GM03348 (cell line): Measurements from ENCODE around the gene FAM47E.
A peak's percentile ranks its signal among the peaks of the same experiment; 100 is the strongest.
"Not testable (repeated sequence)": the region's sequence is repeated elsewhere in the genome, so short reads cannot be mapped to it uniquely, and the experiment has no call there.

Experiments used
- DNase-seq: peaks from one replicate; pipeline ENCODE4 v3.0.0; 2012; ENCODE audit warnings: low spot score

Gene FAM47E

DNA sequence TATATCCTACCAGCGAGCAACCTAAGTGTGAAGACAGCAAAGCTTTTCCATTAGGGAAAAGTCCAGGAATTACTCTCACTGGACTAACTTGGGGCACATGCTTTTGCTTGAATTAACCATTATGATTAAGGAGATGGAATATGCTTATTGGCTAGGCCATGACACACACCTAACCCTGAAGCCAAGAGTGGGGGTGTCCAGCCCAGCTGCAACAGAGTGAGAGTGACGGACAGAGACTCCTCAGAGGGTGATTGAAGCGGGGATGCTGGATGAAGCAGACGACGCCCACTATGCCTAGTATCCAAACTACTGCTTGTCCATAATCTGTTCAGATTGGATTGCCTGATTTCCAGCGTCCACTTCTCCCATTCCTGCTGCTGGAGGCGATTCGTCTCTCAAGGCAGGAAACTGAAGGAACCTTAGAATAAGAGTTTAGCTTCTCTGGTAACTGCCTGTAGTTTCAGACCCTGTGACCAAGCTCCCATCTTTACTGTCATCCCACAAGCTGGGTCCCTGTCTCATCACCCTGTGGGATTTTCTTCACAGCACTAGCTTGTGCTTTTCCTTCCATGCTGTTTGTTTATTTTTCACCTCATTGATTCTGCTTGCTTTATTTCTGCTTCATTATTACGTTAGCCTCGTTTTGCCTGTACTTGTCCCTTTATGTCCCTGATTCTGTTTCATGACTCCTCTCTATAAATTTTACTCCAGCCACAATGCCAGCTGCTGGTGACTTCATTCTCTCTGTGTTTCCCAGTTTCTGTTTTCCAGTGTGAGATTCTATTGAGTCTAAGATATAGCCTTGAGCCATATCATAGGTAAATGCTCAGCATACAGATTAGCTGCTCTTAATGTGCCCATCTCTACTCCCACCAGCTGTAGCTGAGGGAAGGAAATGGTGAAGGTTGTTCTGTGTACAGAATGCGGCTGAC is 19.0 kb downstream of the FAM47E start:
- no peak for DNase-seq

DNA sequence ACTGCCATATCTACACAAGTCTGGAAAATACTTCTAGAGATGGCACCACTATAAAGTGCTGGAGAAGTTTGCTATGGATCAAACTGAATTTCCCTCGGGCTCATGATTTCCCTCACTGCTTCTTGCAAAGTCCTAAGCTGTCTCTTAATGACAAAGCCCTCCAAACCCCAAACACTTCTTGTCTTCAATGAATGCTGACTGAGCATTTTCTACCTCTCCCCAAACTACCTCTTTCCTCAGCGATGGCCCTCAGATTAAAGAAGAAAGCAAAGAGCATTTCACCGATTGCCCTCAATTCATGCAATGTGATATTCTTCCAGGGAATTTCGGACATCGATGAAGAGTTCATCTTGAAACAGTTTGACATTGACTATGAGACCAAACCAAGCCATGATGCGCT is 19.7 kb downstream of the FAM47E start:
- no peak for DNase-seq

DNA sequence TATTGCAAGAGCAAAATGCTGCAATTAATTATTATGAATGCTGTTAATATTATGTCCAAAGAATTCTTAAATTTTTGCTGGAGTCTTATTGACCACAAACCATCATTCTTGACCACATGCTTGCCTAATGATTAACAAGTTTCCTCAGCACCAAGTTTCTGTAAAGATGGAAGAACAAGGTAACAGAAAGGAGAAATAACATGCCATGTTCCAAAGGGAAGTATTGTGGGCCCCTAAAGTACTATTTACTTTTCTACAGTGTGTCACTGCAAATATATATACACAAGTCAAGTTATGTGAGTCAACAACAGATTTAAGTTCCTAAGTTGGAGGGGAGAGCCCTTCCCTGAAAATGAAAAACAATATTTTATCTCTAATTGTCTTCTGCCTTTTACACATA is 20.6 kb downstream of the FAM47E start:
- no peak for DNase-seq

DNA sequence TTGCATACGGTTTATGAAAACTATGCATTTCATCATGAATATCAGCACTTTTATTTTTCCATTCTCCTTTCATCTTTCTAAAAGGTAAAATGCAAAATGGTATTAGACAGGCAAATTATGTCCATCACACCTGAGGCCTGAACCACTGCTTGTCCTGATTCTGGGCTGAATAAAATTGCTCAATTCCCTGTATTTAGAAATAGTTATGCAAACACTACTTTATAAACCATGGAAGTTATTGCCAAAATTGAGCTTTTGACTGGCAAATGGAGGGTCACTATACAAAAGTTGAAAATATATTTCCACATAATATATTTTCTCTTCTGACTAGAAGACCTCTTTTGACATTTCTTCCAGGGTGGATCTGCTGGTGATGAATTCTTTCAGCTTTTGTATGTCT is 21.1 kb downstream of the FAM47E start:
- DNase-seq = no peak

DNA sequence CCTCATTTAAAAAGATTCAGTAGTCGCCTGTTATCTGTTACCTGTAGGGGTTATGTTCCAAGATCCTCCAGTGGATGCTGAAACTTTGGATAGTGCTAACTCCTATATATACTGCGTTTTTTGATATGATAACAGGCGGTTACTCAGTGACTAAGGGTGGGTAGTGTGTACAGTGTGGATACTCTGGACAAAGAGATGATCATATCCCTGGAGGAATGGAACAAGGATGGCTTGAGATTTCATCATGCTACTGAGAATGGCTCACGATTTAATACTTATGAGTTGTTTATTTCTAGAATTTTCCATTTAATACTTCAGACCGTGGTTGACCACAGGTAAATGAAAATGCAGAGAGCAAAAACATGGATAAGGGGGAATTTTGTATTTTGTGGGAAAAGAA is 21.5 kb downstream of the FAM47E start:
- no peak for DNase-seq

DNA sequence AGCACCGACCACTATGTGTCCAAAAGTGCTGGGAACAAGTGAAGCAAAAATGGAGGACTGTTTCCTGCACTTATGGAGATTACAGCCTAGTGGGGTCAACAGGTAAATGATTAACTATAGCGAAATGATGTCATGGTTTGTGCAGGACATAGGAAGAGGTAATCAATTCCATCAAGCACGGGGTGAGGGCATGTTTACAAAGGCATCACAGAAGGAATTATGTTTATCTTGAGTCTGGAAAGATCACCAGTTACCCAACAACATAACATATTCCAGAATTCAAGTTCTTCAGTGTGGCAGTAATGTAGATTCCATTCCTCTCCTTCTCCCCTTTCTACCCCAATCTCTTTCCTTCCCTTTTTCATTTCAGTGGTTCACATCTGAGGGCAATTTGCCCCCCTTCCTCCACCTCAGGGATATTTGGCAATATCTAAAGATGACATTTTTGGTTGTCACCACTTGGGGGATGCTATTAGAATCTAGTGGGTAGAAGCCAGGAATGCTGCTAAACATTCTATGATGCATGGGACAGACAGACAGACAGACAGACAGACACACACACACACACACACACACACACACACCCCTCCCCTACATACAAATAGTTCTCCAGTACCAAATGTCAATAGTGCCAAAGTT is 24.1 kb downstream of the FAM47E start:
- DNase-seq = no peak

DNA sequence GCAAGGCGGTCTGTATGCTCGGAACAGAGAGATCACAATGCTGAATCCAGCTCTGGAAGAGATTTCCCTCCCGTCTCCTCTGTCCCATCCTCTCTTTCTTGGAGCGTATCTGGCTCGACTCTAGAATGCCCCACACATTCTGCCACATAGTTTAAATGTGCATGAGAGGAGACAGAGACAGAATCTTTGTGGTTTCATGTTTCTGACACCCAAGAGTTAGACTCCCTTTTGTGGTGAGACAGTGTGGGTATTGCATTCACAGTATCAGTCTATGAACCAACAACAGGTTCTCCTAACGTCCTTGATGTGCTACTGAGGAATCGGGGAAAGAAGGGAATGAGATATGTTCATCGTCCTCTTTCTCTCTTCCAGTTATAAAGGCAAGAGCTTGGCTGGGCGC is 25.3 kb downstream of the FAM47E start:
- no peak for DNase-seq

DNA sequence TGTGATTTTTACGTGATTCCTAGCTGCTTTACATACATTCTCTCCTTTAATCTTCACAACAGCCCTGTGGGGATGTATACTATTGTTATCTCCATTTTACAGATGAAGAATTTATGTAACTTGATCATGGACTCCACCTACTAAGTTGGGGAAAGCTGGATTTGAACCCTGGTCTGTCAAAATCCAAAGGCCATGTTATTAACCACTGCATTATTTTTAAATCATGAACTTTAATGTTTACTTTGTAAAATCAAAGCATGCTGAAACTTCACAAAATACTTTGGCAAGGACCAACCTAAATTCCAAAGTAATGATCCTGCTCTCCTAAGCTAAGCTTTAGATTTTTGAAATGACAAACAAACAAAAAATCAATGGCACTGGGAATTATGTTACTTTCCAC is 26.1 kb downstream of the FAM47E start:
- no peak for DNase-seq

DNA sequence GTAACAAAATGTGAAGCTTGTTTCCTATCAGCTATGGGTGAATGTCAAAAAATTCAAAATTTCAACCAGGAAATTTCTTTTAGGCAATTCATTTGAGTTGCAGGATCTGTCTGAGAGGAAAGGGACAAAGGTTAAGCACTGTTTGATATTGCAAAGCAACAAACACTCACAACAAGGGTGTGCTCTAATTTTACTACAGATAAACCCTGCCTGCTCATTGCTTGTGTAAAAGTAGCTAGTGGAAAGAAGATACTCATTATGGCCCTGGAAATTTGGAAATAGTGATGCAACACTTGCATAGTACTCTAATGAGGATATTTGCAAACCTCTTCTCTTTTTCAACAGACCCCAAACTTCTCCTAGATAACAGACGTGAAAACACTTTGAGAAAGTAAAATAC is 27.1 kb downstream of the FAM47E start:
- DNase-seq = no peak

DNA sequence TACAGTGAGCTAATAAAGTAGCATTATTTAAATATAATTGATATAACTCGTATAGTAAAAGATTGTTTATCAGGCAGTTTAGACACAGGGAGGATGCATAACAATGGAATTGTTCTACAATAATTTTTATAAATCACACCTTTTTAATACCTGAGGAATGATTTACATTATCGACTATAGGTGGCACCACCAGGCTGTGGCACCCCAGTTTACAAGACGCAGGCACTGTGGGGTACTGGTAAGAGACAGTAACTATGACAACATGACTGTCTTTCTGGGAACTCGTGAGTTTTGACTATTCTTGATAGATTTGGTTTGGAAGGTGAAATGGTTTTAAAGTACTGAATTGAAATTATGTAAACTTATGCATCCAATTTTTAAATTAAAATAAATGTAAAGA is 27.9 kb downstream of the FAM47E start:
- no peak for DNase-seq

DNA sequence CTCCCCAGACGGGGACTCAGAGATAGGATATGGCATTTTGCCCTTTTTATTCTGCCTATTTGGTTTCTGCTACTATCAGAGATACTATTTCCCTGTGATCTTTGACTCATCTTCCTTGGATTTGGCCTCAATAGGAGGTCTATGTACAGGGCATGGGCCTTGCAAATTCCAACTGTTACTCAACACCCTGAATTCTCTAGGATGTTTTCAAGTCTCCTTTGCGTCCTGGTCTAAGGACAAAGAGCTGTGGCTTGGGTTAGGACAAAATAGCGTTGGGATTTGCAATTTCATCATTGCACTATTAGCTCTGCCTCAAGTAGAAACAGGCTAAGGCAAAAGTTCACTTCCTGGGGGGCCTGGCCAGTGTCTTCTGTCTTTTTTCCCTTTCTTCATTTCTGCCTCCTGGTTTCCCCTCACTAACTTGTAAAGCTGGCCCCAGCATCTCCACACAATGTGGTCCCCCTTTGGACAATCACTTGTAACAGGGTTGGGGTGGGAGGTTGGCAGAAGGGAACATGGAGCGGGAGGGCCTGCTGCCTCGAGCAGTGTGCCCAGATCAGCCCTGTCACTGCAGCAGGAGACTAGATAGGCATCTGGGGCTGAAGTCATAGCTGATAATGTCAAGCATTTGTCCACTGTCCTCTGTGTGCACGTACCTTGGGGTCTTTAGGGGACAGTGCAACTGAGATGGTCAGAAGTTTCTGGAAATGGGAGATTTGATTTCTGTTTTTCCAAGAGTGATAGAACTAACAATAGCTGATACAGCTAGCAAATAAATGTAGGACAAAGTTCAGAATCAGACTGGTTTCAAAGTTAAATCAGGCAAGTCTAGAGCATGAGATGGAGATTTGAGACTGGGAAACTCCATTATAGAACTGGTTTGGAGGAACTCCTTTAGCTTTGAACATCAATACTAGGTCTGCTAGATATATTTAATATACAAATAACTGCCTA is 29.2 kb downstream of the FAM47E start:
- no peak for DNase-seq

DNA sequence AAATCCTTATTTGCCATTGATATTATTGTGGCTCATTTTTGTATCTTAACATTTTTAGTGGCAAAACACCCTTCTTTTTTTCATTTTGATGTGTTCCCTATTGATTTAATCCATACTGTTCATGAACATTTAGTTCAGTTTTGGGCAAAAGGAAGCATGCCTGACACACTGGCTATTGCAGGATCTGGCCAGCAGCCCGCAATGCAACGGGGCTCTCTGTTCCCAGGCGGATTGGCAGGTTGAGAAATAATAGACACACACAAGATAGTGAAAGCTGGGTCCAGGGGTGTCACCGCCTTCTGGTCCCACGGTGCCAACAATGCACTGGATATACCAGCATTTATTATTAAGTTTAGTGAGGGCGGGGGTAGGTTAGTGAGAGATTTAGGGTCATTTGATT is 30.1 kb downstream of the FAM47E start:
- not testable (repeated sequence) for DNase-seq

DNA sequence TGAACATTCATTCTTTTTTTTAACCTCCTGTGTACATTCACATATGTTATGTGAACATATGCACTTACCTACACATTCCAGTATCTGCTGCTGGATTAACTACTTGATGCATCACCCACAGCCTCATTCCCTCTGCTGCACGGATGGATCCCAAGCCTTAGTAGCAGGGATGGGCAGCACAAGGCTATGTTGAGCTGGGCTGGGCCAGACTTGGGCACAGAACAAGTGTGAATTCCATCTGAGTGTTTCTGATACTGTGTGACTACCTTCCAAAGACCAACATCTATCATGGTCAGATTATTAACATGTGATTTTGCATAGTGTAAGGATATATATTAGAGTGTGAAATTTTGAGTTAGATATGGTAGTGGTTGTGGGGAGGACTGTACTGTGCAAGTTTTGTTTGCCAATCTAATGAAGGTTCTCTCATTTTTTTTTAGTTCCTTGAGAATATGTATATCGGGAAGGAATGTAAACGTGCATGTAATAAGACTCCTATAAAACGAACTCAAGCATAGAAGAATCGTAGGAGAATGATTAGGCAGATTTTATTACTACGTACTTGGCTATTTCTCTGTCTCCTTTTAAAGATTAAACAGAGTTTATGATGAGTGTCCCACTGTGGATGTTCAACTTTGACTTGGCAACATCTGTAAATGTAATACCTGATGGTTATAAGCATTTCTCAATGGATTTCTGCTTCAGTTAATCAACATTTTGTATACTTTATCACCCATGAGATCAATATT is 31.6 kb downstream of the FAM47E start:
- DNase-seq = no peak

DNA sequence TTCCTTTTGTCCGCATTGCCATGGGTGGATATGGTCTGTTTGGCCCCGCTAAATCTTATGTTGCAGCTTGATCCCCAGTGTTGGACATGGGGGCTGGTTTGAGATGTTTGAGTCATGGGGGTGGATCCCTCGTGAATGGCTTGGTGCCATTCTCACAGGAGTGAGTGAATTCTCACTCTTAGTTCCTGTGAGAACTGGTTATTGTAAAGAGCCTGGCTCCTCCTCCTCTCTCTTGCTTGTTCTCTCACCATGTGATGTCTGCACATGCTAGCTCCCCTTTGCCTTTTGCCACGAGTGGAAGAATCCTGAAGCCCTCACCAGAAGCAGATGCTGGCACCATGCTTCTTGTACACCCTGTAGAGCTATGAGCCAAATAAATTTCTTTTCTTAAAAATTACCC is 32.4 kb downstream of the FAM47E start:
- no peak for DNase-seq

DNA sequence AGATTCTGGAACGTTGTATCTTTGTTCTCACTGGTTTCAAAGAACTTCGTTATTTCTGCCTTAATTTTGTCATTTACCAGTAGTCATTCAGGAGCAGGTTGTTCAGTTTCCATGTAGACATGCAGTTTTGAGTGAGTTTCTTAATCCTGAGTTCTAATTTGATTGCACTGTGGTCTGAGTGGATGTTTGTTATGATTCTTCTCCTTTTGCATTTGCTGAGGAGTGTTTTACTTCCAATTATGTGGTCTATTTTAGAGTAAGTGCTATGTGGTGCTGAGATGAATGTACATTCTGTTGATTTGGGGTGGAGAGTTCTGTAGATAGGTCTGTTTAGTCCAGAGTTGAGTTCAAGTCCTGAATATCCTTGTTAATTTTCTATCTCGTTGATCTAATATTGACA is 36.3 kb downstream of the FAM47E start:
- not testable (repeated sequence) for DNase-seq

DNA sequence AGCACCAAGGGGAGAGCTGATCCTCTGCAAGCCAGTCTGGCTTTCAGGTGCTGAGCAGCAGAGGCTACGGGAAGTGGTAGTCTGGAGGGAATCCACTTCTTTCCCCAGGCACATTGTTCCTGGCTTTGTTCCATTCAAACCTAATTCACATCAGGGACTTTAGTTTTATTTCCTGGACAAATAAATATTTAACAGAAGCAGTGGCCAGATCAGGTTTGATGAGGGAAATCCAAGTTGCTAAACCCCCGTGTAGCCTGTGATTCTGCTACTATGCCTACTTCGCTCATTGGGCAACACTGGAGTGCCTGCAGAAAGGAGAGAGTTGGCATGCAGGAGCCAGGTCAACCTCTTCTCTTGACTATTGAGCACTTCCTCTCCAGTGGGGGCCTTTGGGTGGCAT is 41.2 kb downstream of the FAM47E start:
- no peak for DNase-seq

DNA sequence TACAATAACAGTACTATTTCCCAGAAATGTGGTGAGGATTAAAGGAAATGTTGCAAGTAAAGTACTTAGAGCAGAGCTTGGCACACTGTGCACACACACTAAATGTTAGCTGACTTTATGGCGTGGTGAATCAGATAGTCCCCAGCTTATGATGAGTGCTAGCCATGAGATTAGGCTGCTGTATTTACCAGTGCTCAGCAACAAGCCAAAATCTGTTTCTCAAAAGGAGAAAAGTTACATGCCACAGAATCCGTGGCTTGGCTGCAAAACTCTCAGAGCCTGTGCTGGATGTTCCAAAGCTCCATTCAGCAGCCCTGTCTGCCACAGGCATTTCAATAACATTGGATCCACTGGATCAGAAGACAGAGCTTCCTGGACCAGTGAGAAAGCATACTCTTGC is 42.3 kb downstream of the FAM47E start:
- no peak for DNase-seq

DNA sequence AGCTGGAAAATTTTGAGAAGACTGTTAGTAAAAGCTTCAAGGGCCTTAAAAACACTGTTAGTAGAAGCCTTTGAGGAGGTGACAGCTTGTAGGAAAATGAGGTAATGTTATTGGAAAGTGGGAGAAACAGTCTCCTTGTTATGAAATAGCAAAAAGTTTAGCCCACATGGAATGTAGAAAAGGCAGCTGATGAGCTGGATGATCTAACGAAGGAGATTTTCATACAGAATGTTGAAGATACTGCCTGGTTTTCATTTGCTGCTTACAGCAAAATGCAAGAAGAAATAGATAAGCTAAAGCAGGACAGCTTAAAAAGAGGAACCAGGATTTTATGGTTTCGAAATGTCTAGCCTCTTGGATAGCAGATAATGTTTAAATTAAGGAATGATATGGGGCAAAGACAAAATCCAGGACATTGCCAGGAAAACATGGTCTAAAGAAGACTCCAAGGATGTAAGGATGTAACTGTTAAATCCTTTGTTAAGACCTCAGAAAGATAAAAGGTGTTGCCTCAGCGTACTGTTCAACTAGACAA is 44.8 kb downstream of the FAM47E start:
- DNase-seq = no peak

DNA sequence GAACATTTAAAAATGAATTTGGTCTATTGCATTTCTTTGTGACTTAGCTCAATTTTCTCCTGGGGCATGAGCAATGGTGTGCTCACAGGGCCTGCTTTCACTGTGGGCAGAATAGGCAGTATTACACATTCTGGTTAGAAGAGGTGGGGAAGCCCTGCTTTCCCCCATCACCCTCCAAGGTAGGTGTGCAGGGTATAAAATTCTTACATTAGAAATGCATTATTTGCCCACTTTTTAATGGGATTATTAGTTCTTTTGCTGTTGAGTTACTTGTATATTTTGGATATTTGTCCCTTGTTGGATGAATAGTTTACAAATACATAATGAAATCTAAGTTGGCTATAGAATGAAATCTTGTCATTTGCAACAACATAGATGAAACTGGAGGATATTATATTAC is 46.7 kb downstream of the FAM47E start:
- no peak for DNase-seq

DNA sequence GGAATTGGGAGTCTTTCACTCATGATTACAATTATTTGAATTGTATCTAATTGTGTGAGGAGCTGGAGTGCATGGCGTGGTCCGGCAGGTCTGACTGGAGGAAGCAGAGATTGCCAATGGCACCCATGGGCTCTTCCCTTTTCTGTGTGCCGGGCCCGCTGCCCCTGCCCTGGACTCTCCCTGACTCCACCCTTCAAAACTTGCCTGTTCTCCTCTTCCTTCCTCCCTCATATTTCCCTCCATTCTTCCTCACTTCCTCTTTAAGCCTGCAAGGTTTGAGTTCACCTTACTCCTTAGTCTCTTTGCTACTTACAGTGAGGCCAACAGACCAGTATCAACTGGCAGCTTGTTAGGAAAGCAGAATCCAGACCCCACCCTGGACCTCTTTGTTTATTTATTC is 48.5 kb downstream of the FAM47E start:
- no peak for DNase-seq

DNA sequence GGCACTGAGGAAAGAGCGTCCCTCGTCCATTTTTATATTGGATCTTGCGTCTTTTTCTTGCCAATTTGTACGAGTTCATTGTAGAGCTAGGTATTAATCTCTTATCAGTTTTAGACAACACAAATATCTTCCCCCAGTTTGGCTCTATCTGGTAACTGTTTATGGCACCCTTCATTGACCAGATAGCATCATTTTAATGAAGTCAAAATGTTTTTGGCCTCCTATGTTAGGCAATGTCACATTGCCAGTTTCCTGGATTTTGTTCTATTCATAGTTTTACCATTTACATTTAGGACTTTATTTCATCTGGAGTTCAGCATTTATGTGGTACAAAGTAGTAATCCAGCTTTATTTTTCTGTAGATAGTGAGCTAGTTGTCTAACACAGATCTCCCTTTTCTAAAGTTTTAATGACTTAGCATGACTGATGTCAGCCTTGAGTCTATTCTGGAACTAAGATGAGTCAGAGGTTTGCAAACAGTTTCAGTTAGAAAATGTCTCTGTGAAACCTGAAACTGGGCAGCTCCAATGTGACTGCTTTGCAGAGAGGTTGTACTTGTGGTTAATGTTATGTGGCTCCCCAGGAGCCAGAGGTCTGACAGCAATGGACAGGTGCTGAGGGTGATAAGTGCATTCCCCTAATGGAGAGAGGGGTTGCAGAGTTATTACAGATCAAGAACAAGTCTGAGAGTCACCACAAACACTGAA is 49.7 kb downstream of the FAM47E start:
- DNase-seq = peak; percentile 65
